Adrenal gland (tissue), 5 donors: ENCODE data around the gene IFITM5.

Experiments used
- CTCF ChIP-seq, 6 experiments: fragments of 450-650 bp in 4 of 6; fragments of 200-600 bp in 2 of 6; sonication (generic) in 1 of 6; IDR thresholded peaks; 1 replicate in 5 of 6; 2 replicates in 1 of 6; pipeline versions ENCODE4 v1.5.1 to v1.8.0; 2016 to 2021; ENCODE audit warnings: antibody characterized with exemption in 6 of 6, mild to moderate bottlenecking in 2 of 6, moderate library complexity in 1 of 6
- POLR2A ChIP-seq, 2 donors: fragments of 450-650 bp; IDR thresholded peaks; one replicate each; pipeline ENCODE4 v1.6.1; 2017; ENCODE audit warnings: antibody characterized with exemption in 2 of 2, mild to moderate bottlenecking in 2 of 2, moderate library complexity in 1 of 2
- donor health status: DM: no; HTN: no; CAD: no.

- TF ChIP-seq POLR2A (IDR thresholded peaks at IDR 0.05) = no peak
- TF ChIP-seq CTCF (IDR thresholded peaks at IDR 0.05) = no peak
These were observed 10.6 kb downstream of the IFITM5 start, which contains the start of gene PGGHG for GRCh38 chr11:288478-289397.
